Fibroblast of mammary gland (primary cell): ENCODE results near the gene AMPD3.
A peak's percentile ranks its signal among the peaks of the same experiment; 100 is the strongest.

ENCODE experiments used
- DNase-seq: peaks from one replicate; pipeline ENCODE4 v3.0.0-alpha.2; 2010; ENCODE audit warnings: low read depth
- H3K4me3 ChIP-seq: 2 replicates; pipeline ENCODE4 v1.5.1; 2011; ENCODE audit warnings: low read depth, mild to moderate bottlenecking, low read length, moderate library complexity; ENCODE audit not compliant: control insufficient read depth
- CTCF ChIP-seq: conservative IDR thresholded peaks from 2 replicates; pipeline ENCODE4 v1.5.1; 2011; ENCODE audit warnings: low read depth, low read length, inconsistent platforms; ENCODE audit not compliant: control insufficient read depth, insufficient read depth

AMPD3 gene

GRCh38 chr11:10506008-10506370, 50.9 kb downstream of the AMPD3 start:
- no peak overlapping the region for H3K4me3 ChIP-seq
- DNase-seq: no peak
- TF ChIP-seq CTCF: no peak

- DNase-seq: no peak
- no peak for TF ChIP-seq CTCF
- H3K4me3 ChIP-seq: no peak overlapping the region
Measured at GRCh38 chr11:10511181-10511621, 56.1 kb downstream of the AMPD3 start.

GRCh38 chr11:10514202-10514601, 59.1 kb downstream of the AMPD3 start:
- TF ChIP-seq CTCF: peak; percentile 27
- peak; percentile 35 for DNase-seq

GRCh38 chr11:10514709-10515108, 59.6 kb downstream of the AMPD3 start:
- TF ChIP-seq CTCF: no peak
- DNase-seq: peak; percentile 14
- no peak overlapping the region for H3K4me3 ChIP-seq

More at GRCh38 chr11:10514202-10514601, 59.1 kb downstream of the AMPD3 start:
- no peak overlapping the region for H3K4me3 ChIP-seq

GRCh38 chr11:10515418-10515817, 60.4 kb downstream of the AMPD3 start:
- no peak overlapping the region for H3K4me3 ChIP-seq
- TF ChIP-seq CTCF: no peak
- DNase-seq: no peak

- no peak for TF ChIP-seq CTCF
- no peak overlapping the region for H3K4me3 ChIP-seq
- no peak for DNase-seq
Measured at GRCh38 chr11:10518123-10518522, 63.1 kb downstream of the AMPD3 start.

GRCh38 chr11:10518891-10519290, 63.8 kb downstream of the AMPD3 start:
- H3K4me3 ChIP-seq: no peak overlapping the region
- no peak for DNase-seq
- TF ChIP-seq CTCF: no peak
